HepG2 (cell line): ENCODE measurements around the gene FCRL5.

Experiments used
- EZH2 ChIP-seq: conservative IDR thresholded peaks from 2 replicates; pipeline ENCODE4 v1.6.1; 2012; ENCODE audit warnings: mild to moderate bottlenecking, low read depth, low read length, moderate library complexity
- KDM5B ChIP-seq: sonication (generic); formaldehyde crosslinking; IDR thresholded peaks from 2 replicates; pipeline ENCODE4 v1.4.0; 2020; ENCODE audit warnings: missing genetic modification reagents, mild to moderate bottlenecking, borderline replicate concordance
- NFIC ChIP-seq: IDR thresholded peaks from 2 replicates; pipeline ENCODE4 v1.6.1; 2012; ENCODE audit warnings: mild to moderate bottlenecking, low read length, inconsistent platforms
- RARA ChIP-seq: IDR thresholded peaks from 2 replicates; pipeline ENCODE4 v1.6.1; 2016; ENCODE audit warnings: missing genetic modification reagents, missing compliant biosample characterization
- SPEN ChIP-seq: sonication (generic); formaldehyde crosslinking; IDR thresholded peaks from 2 replicates; pipeline ENCODE4 v1.5.1; 2020; ENCODE audit warnings: low read depth, mild to moderate bottlenecking, missing genetic modification reagents
- ZNF724P ChIP-seq: sonication (generic); formaldehyde crosslinking; IDR thresholded peaks from 2 replicates; pipeline ENCODE4 v1.8.0; 2022; ENCODE audit warnings: missing genetic modification reagents, borderline replicate concordance
- TF ChIP-seq, protein P1 (sequence below): sonication (generic); formaldehyde crosslinking; IDR thresholded peaks from 2 replicates; pipeline ENCODE4 v1.8.1; 2023; ENCODE audit warnings: mild to moderate bottlenecking, inconsistent platforms, moderate library complexity, missing genetic modification reagents, borderline replicate concordance
- TF ChIP-seq, protein P2 (sequence below): sonication (generic); formaldehyde crosslinking; IDR thresholded peaks from 2 replicates; pipeline ENCODE4 v1.5.0; 2020; ENCODE audit warnings: mild to moderate bottlenecking, missing genetic modification reagents, moderate library complexity

DNA sequence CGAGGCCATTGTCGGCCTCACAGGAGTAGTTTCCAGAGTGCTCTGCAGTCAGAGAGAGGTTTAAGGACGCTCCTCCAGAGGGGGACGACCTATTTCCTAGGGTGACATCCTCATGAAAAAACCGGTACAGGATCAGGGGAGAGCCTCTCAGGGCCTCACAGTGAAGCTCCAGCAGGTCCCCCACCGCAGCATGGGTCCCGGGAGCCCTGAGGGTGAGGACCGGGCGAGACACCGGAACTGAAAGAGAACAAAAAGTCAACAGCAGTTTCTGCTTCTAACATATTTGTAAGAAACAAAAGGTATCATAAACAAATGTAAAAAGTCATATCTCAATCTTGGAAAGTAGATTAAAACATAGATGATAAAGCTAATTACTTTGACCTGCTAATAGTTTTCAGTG lies 31.3 kb downstream of the FCRL5 start:
- TF ChIP-seq EZH2 (no peak), ZNF724P (no peak), NFIC (no peak), RARA (CRISPR knock-in tag) (no peak), SPEN (CRISPR knock-in tag) (no peak), KDM5B (CRISPR knock-in tag) (no peak)
- TF ChIP-seq, protein P1, sequence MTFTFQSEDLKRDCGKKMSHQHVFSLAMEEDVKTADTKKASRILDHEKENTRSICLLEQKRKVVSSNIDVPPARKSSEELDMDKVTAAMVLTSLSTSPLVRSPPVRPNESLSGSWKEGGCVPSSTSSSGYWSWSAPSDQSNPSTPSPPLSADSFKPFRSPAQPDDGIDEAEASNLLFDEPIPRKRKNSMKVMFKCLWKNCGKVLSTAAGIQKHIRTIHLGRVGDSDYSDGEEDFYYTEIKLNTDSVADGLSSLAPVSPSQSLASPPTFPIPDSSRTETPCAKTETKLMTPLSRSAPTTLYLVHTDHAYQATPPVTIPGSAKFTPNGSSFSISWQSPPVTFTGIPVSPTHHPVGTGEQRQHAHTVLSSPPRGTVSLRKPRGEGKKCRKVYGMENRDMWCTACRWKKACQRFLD (CRISPR knock-in tag), result no peak
- TF ChIP-seq, protein P2, sequence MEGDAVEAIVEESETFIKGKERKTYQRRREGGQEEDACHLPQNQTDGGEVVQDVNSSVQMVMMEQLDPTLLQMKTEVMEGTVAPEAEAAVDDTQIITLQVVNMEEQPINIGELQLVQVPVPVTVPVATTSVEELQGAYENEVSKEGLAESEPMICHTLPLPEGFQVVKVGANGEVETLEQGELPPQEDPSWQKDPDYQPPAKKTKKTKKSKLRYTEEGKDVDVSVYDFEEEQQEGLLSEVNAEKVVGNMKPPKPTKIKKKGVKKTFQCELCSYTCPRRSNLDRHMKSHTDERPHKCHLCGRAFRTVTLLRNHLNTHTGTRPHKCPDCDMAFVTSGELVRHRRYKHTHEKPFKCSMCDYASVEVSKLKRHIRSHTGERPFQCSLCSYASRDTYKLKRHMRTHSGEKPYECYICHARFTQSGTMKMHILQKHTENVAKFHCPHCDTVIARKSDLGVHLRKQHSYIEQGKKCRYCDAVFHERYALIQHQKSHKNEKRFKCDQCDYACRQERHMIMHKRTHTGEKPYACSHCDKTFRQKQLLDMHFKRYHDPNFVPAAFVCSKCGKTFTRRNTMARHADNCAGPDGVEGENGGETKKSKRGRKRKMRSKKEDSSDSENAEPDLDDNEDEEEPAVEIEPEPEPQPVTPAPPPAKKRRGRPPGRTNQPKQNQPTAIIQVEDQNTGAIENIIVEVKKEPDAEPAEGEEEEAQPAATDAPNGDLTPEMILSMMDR (CRISPR knock-in tag), result no peak
